ENCODE results near the gene TECR. TPM values are rescaled to one million over a fixed set of nuclear protein-coding genes. Genes with fewer than 3 reads are reported as not detected.
A peak's percentile ranks its signal among the peaks of the same experiment; 100 is the strongest.
"Not testable (repeated sequence)": the region's sequence is repeated elsewhere in the genome, so short reads cannot be mapped to it uniquely, and the experiment has no call there.

TECR gene
- total RNA-seq, 4 donors from 2014 or later, result 111 to 176 (median 150) TPM

DNA sequence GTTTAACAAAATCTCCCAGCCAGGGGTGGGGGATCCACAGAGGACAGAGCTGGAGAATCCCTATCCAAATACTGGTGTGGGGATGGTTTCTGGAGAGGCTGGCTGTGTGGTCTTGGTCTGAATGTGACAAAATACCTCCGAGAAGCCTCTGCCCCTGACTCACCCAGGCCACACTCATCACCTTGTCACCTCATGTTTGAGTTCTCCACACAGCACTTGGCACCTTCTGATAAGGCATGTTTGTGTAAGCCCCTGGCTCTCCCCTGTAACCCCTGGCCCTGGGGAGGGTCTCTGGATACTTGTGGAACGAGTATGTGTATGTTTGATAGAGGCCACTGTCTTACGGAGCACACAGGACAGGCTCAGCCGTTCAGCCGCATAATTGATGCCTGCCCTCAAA, 14.7 kb downstream of the TECR start:
- H3K27ac ChIP-seq, result no peak overlapping the region
- H3K4me1 ChIP-seq, result peaks cover 50% of the 10 kb centered on the region
- no peak for TF ChIP-seq POLR2A (IDR thresholded peaks at IDR 0.05)
- TF ChIP-seq EP300 (IDR thresholded peaks at IDR 0.05), result no peak
- TF ChIP-seq POLR2AphosphoS5 (IDR thresholded peaks at IDR 0.05), result no peak
- TF ChIP-seq CTCF (IDR thresholded peaks at IDR 0.05), result no peak
- no peaks in the 10 kb centered on the region for H3K27me3 ChIP-seq
- no peak for DNase-seq (ENCODE audit: low spot score in 2 of 2)
- H3K36me3 ChIP-seq, result peaks cover 6% of the 10 kb centered on the region
- 77% methylated on average over 5 of the region's 5 CpGs for WGBS
- no peaks in the 10 kb centered on the region for H3K9me3 ChIP-seq
- no peak overlapping the region for H3K4me3 ChIP-seq

DNA sequence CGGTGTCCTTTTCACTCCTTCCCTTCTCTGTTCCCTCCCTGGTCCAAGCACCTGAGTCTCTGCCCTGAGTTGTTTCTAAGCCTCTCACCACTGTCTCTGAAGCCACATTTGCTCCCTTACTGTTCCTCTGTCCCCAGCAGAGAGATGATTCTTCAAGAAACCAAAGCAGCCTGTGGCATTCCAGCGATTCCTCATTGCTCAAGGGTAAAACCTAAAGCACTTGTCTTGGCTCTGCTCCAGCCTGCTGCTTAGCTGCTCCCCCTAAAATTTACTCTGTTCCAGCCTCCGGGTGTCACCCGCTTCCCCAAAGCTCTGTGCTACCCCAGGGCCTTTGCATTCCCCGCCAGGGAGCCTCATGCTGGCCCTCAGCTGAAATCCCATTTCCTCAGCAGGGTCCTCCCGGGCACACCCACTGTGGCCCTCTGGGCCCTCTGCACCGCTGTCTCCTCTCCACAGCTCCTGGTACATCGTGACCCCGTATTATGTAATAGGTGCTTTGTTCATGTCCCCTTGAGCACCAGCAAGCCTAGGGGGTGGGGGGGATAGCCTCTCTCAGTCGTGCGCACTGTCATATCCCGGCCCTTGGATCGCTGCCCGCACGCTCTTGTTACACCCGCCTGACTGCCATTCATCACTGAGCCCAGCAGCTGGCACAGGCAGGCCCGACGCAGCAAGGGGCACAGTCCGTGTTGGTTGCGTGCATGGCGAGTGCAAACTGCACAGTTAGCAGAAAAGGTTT, 15.8 kb downstream of the TECR start:
- no peak overlapping the region for H3K4me3 ChIP-seq
- H3K27ac ChIP-seq, result peak overlapping the region; percentile 73
- no peak for TF ChIP-seq EP300 (IDR thresholded peaks at IDR 0.05)
- no peak for TF ChIP-seq CTCF (IDR thresholded peaks at IDR 0.05)
- TF ChIP-seq POLR2AphosphoS5 (IDR thresholded peaks at IDR 0.05), result no peak
- TF ChIP-seq POLR2A (IDR thresholded peaks at IDR 0.05), result no peak
- H3K4me1 ChIP-seq, result peaks cover 60% of the 10 kb centered on the region
- H3K27me3 ChIP-seq, result no peaks in the 10 kb centered on the region
- DNase-seq (ENCODE audit: low spot score in 2 of 2), result peak in 1 of 2 donors; percentile 73
- 46% methylated on average over 18 of the region's 21 CpGs for WGBS
- H3K36me3 ChIP-seq, result peaks cover 13% of the 10 kb centered on the region
- H3K9me3 ChIP-seq, result no peaks in the 10 kb centered on the region

DNA sequence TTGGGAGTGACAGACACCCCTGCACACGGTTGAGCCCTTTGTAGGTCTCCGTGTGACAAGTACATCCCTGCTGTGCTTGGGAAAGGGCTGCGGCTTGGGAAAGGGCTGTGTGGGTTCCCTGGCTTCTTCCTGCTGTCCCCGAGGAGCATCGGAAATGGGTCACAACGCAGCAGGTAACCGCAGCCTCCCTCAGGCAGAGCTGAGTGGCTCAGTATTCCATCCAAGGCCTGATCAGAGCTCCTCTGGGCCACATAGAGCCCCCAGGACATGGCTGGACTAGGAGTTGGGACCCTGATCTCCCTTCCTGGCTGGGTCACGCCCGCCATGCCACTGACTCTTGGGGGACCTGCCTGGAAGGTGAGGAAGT, 16.3 kb downstream of the TECR start:
- peaks cover 65% of the 10 kb centered on the region for H3K4me1 ChIP-seq

DNA sequence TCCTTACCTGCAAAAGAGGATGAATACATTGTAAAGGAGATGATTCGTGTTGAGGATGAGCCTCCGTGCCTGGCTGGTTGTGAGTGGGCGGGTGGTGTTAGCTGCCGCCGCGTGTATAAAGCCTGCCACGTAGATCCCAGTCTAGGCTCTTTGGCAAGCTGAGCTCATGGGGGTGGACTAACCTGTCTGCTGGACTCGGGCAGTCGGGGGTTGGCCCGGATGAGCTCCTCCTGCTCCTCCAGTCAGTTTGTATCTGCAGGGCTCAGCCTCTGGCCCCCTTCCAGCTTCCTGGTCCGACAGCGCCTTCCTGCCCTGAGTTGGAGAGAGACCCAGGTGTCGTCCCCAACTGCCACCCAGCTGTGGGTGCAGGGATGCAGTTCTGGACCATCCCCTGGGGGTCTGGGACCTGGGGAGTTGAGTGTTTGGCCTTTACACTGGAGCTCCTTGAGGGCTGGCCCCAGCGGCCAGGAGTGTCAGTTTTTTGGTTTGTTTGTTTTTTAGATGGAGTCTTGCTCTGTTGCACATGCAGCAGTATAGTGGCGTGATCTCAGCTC, 20.9 kb downstream of the TECR start:
- TF ChIP-seq CTCF (IDR thresholded peaks at IDR 0.05) (no peak), EP300 (IDR thresholded peaks at IDR 0.05) (no peak), POLR2AphosphoS5 (IDR thresholded peaks at IDR 0.05) (no peak), POLR2A (IDR thresholded peaks at IDR 0.05) (no peak)
- Histone ChIP-seq H3K4me3 (no peak overlapping the region), H3K36me3 (peaks cover 13% of the 10 kb centered on the region), H3K4me1 (peaks cover 84% of the 10 kb centered on the region), H3K27ac (peak overlapping the region; percentile 86), H3K27me3 (no peaks in the 10 kb centered on the region), H3K9me3 (no peaks in the 10 kb centered on the region)
- WGBS, result 33% methylated on average over 14 of the region's 15 CpGs
- DNase-seq (ENCODE audit: low spot score in 2 of 2), result peak in 1 of 2 donors; percentile 81

More for the DNA sequence above, 16.3 kb downstream of the TECR start:
- no peak overlapping the region for H3K4me3 ChIP-seq
- TF ChIP-seq POLR2AphosphoS5 (IDR thresholded peaks at IDR 0.05) (no peak), POLR2A (IDR thresholded peaks at IDR 0.05) (no peak), CTCF (IDR thresholded peaks at IDR 0.05) (no peak), EP300 (IDR thresholded peaks at IDR 0.05) (no peak)
- no peaks in the 10 kb centered on the region for H3K27me3 ChIP-seq
- peak overlapping the region; percentile 73 for H3K27ac ChIP-seq
- peaks cover 13% of the 10 kb centered on the region for H3K36me3 ChIP-seq
- H3K9me3 ChIP-seq, result no peaks in the 10 kb centered on the region
- WGBS, result 58% methylated on average over 8 of the region's 9 CpGs
- DNase-seq (ENCODE audit: low spot score in 2 of 2), result no peak

DNA sequence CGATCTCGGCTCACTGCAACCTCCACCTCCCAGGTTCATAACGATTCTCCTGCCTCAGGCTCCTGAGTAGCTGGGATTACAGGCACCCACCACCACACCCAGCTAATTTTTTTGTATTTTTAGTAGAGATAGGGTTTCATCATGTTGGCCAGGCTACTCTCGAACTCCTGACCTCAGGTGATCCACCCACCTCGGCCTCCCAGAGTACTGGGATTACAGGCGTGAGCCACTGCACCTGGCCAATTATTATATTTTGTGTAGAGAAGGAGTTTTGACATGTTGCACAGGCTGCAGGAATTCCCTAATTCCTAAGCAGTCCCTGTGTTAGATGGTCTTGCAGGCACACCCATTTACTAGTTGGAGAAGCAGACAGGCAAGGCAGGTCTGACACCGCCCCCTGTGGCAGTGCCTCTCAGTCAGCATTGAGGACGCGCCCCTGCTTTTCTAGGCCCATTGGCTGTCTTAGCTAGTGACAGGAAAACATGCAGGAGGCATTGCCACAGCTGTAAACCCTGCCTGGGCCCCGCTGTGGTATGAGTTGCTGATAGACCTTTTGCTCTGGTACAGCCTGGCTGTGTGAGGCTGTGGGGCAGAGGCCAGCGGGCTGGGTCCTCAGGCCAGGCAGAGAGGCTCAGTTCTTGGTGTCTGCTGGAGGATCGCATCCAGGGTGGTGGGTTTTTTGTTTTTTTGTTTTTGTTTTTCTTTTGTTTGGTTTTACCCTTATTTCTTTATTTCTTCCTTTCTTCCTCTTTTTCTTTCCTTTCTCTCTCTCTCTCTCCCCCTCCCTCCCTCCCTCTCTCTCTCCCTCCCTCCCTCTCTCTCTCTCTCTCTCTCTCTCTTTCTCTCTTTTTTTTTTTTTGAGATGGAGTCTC, 22.0 kb downstream of the TECR start:
- Histone ChIP-seq H3K36me3 (peaks cover 13% of the 10 kb centered on the region), H3K27ac (peak overlapping the region; percentile 86), H3K4me1 (peaks cover 84% of the 10 kb centered on the region)
- not testable (repeated sequence) for H3K27me3 ChIP-seq, H3K4me3 ChIP-seq, H3K9me3 ChIP-seq
- WGBS, result 39% methylated on average over 12 of the region's 12 CpGs
- peak in 1 of 2 donors; percentile 69 for DNase-seq (ENCODE audit: low spot score in 2 of 2)
- peak in 1 of 2 donors; percentile 42 for TF ChIP-seq CTCF (IDR thresholded peaks at IDR 0.05)

GRCh38 chr19:14552006-14552360, 22.6 kb downstream of the TECR start:
- Histone ChIP-seq H3K36me3 (peaks cover 13% of the 10 kb centered on the region), H3K27ac (peak overlapping the region; percentile 86), H3K4me1 (peaks cover 86% of the 10 kb centered on the region)
- not testable (repeated sequence) for H3K9me3 ChIP-seq; DNase-seq (ENCODE audit: low spot score in 2 of 2); H3K4me3 ChIP-seq; H3K27me3 ChIP-seq
- WGBS, result 75% methylated on average over 8 of the region's 8 CpGs

All from suprapubic skin (tissue), 4 donors.